Trophoblast cell (in vitro differentiated cells and primary cell): ENCODE measurements around the gene CRISPLD2.

ENCODE experiments used
- DNase-seq, 2 donors: peaks; one replicate each; pipeline ENCODE4 v3.0.0-alpha.2; 2016
- H2AFZ ChIP-seq: 2 replicates; pipeline ENCODE4 v1.6.1; 2013; ENCODE audit warnings: low read length, moderate library complexity, mild to moderate bottlenecking; ENCODE audit not compliant: insufficient read depth, poor library complexity
- H2AK5ac ChIP-seq: 2 replicates; pipeline ENCODE4 v1.6.1; 2013; ENCODE audit warnings: mild to moderate bottlenecking, low read length
- H2BK120ac ChIP-seq: 2 replicates; pipeline ENCODE4 v1.6.1; 2013; ENCODE audit warnings: low read length, mild to moderate bottlenecking, moderate library complexity; ENCODE audit not compliant: insufficient read depth, poor library complexity
- H2BK12ac ChIP-seq: 2 replicates; pipeline ENCODE4 v1.6.1; 2013; ENCODE audit warnings: mild to moderate bottlenecking, low read length, moderate library complexity
- H2BK5ac ChIP-seq: 2 replicates; pipeline ENCODE4 v1.6.1; 2013; ENCODE audit warnings: low read length, low read depth, moderate library complexity, mild to moderate bottlenecking; ENCODE audit not compliant: poor library complexity
- H3K14ac ChIP-seq: 2 replicates; pipeline ENCODE4 v1.6.1; 2013; ENCODE audit warnings: mild to moderate bottlenecking, low read length
- H3K18ac ChIP-seq: 2 replicates; pipeline ENCODE4 v1.6.1; 2013; ENCODE audit warnings: mild to moderate bottlenecking, low read length
- H3K23ac ChIP-seq: 2 replicates; pipeline ENCODE4 v1.6.1; 2013; ENCODE audit warnings: low read length
- H3K27ac ChIP-seq: 2 replicates; pipeline ENCODE4 v1.5.1; 2013; ENCODE audit warnings: low read depth, mild to moderate bottlenecking, inconsistent platforms, low read length, moderate library complexity
- H3K27me3 ChIP-seq: 2 replicates; pipeline ENCODE4 v1.6.1; 2013; ENCODE audit warnings: inconsistent platforms, mild to moderate bottlenecking, low read length, moderate library complexity; ENCODE audit not compliant: insufficient read depth
- H3K36me3 ChIP-seq, 2 experiments: 1 replicate in 1 of 2; 2 replicates in 1 of 2; pipeline ENCODE4 v1.6.1; 2013; ENCODE audit warnings: low read length in 2 of 2, mild to moderate bottlenecking in 2 of 2, moderate library complexity in 1 of 2; ENCODE audit not compliant: insufficient read depth in 2 of 2, control insufficient read depth in 1 of 2
- H3K4ac ChIP-seq: 2 replicates; pipeline ENCODE4 v1.6.1; 2013; ENCODE audit warnings: low read depth, mild to moderate bottlenecking, low read length, moderate library complexity
- H3K4me1 ChIP-seq, 2 experiments: 1 replicate in 1 of 2; 2 replicates in 1 of 2; pipeline ENCODE4 v1.6.1; 2013; ENCODE audit warnings: low read length in 2 of 2, mild to moderate bottlenecking in 2 of 2, moderate library complexity in 1 of 2; ENCODE audit not compliant: insufficient read depth in 2 of 2, control insufficient read depth in 1 of 2
- H3K4me2 ChIP-seq: 2 replicates; pipeline ENCODE4 v1.6.1; 2013; ENCODE audit warnings: inconsistent platforms, mild to moderate bottlenecking, low read length, moderate library complexity
- H3K4me3 ChIP-seq: 2 replicates; pipeline ENCODE4 v1.5.1; 2013; ENCODE audit warnings: mild to moderate bottlenecking, low read depth, low read length, inconsistent platforms
- H3K79me1 ChIP-seq: one replicate; pipeline ENCODE4 v1.6.1; 2013; ENCODE audit warnings: low read length
- H3K79me2 ChIP-seq: 2 replicates; pipeline ENCODE4 v1.6.1; 2013; ENCODE audit warnings: low read length, mild to moderate bottlenecking; ENCODE audit not compliant: control insufficient read depth, insufficient read depth, poor library complexity
- H3K9ac ChIP-seq: 2 replicates; pipeline ENCODE4 v1.6.1; 2013; ENCODE audit warnings: mild to moderate bottlenecking, low read length
- H3K9me3 ChIP-seq: 2 replicates; pipeline ENCODE4 v1.6.1; 2013; ENCODE audit warnings: low read depth, mild to moderate bottlenecking, control low read depth, inconsistent platforms, low read length; ENCODE audit not compliant: insufficient read depth
- H4K12ac ChIP-seq: 2 replicates; pipeline ENCODE4 v1.6.1; 2013; ENCODE audit warnings: low read depth, mild to moderate bottlenecking, low read length, moderate library complexity
- H4K8ac ChIP-seq: 2 replicates; pipeline ENCODE4 v1.6.1; 2013; ENCODE audit warnings: low read depth, mild to moderate bottlenecking, low read length, moderate library complexity
- H4K91ac ChIP-seq: one replicate; pipeline ENCODE4 v1.6.1; 2013; ENCODE audit warnings: low read depth, mild to moderate bottlenecking, low read length, moderate library complexity
- WGBS: extraction: QIAGEN DNeasy Blood & Tissue Kit; methylation state at CpG from one replicate; pipeline ENCODE4 v1.1.7; 2013; ENCODE audit warnings: missing lambda C conversion rate; ENCODE audit not compliant: insufficient read length, insufficient coverage; ENCODE audit errors: extremely low coverage; 5-methylcytosine and 5-hydroxymethylcytosine counted together

Gene CRISPLD2

GRCh38 chr16:84940670-84941551, 121.1 kb downstream of the CRISPLD2 start:
- Histone ChIP-seq H2BK120ac (peak overlapping the region; percentile 63), H3K36me3 (peaks cover 0 to 3% of the 10 kb centered on the region in 2 experiments), H3K79me2 (no peaks in the 10 kb centered on the region), H4K8ac (peak overlapping the region; percentile 13), H2AK5ac (peak overlapping the region; percentile 55), H3K4me3 (no peak overlapping the region), H3K27ac (peak overlapping the region; percentile 25), H3K4me2 (no peak overlapping the region), H3K27me3 (no peaks in the 10 kb centered on the region), H3K9me3 (no peaks in the 10 kb centered on the region), H3K14ac (peak overlapping the region; percentile 36), H2AFZ (no peak overlapping the region), H4K91ac (peak overlapping the region; percentile 82), H3K9ac (no peak overlapping the region), H4K12ac (no peak overlapping the region), H3K18ac (peak overlapping the region; percentile 24), H3K23ac (no peak overlapping the region), H3K4me1 (peaks cover 9 to 16% of the 10 kb centered on the region in 2 experiments), H3K4ac (peak overlapping the region; percentile 1), H2BK5ac (peak overlapping the region; percentile 42), H3K79me1 (peaks cover 31% of the 10 kb centered on the region), H2BK12ac (peak overlapping the region; percentile 82)
- no peak for DNase-seq
- no CpG with 5 or more reads among the region's 41 CpGs for WGBS

GRCh38 chr16:84941921-84942320, 122.1 kb downstream of the CRISPLD2 start:
- H3K4me1 ChIP-seq, result peaks cover 9 to 16% of the 10 kb centered on the region in 2 experiments
- no peaks in the 10 kb centered on the region for H3K9me3 ChIP-seq
- H3K18ac ChIP-seq, result no peak overlapping the region
- peak overlapping the region; percentile 21 for H3K4ac ChIP-seq
- peak overlapping the region; percentile 91 for H2BK5ac ChIP-seq
- H2AK5ac ChIP-seq, result no peak overlapping the region
- peaks cover 31% of the 10 kb centered on the region for H3K79me1 ChIP-seq
- H3K23ac ChIP-seq, result no peak overlapping the region
- peak overlapping the region; percentile 47 for H2BK12ac ChIP-seq
- WGBS, result no CpG with 5 or more reads among the region's 10 CpGs
- peak; percentile 65 to 76 for DNase-seq
- H3K27ac ChIP-seq, result peak overlapping the region; percentile 59
- peak overlapping the region; percentile 26 for H4K8ac ChIP-seq
- H2BK120ac ChIP-seq, result peak overlapping the region; percentile 63
- no peaks in the 10 kb centered on the region for H3K79me2 ChIP-seq
- H3K27me3 ChIP-seq, result no peaks in the 10 kb centered on the region
- no peak overlapping the region for H2AFZ ChIP-seq
- H4K91ac ChIP-seq, result peak overlapping the region; percentile 88
- H3K36me3 ChIP-seq, result peaks cover 0 to 3% of the 10 kb centered on the region in 2 experiments
- no peak overlapping the region for H3K4me2 ChIP-seq
- H4K12ac ChIP-seq, result no peak overlapping the region
- H3K4me3 ChIP-seq, result no peak overlapping the region
- H3K14ac ChIP-seq, result peak overlapping the region; percentile 30
- no peak overlapping the region for H3K9ac ChIP-seq

DNA sequence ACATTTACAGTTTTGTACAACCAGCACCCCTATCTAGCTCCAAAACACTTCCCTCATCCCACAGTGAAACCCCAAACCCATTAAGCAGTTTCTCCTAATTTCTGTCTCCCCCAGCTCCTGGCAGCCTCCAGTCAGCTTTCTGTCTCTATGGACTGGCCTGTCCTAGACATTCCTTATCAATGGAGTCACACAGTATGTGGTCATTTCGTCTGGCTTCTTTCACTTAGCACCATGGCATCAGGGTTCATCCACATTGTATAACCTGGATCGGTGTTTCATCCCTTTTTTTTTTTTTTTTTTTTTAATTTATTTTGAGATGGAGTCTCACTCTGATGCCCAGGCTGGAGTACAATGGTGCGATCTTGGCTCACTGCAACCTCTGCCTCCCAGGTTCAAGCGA, 123.0 kb downstream of the CRISPLD2 start:
- peak overlapping the region; percentile 34 for H3K4ac ChIP-seq
- no peaks in the 10 kb centered on the region for H3K27me3 ChIP-seq
- H2AFZ ChIP-seq, result no peak overlapping the region
- H3K79me2 ChIP-seq, result no peaks in the 10 kb centered on the region
- H3K4me1 ChIP-seq, result peaks cover 9 to 16% of the 10 kb centered on the region in 2 experiments
- peak overlapping the region; percentile 91 for H2AK5ac ChIP-seq
- WGBS, result no CpG with 5 or more reads among the region's 4 CpGs
- H4K12ac ChIP-seq, result peak overlapping the region; percentile 20
- DNase-seq, result peak; percentile 52 to 59
- H3K4me3 ChIP-seq, result no peak overlapping the region
- H4K91ac ChIP-seq, result peak overlapping the region; percentile 96
- peak overlapping the region; percentile 77 for H4K8ac ChIP-seq
- peaks cover 31% of the 10 kb centered on the region for H3K79me1 ChIP-seq
- peak overlapping the region; percentile 94 for H2BK120ac ChIP-seq
- no peak overlapping the region for H3K4me2 ChIP-seq
- peak overlapping the region; percentile 63 for H2BK5ac ChIP-seq
- peak overlapping the region; percentile 28 for H3K27ac ChIP-seq
- no peaks in the 10 kb centered on the region for H3K9me3 ChIP-seq
- peaks cover 0 to 3% of the 10 kb centered on the region in 2 experiments for H3K36me3 ChIP-seq
- no peak overlapping the region for H3K9ac ChIP-seq
- H3K23ac ChIP-seq, result no peak overlapping the region
- H3K14ac ChIP-seq, result peak overlapping the region; percentile 89
- H2BK12ac ChIP-seq, result peak overlapping the region; percentile 93
- peak overlapping the region; percentile 77 for H3K18ac ChIP-seq

GRCh38 chr16:84943620-84944019, 123.8 kb downstream of the CRISPLD2 start:
- Histone ChIP-seq H2AK5ac (peak overlapping the region; percentile 19), H3K9ac (no peak overlapping the region), H3K27ac (no peak overlapping the region), H3K4ac (peak overlapping the region; percentile 9), H3K23ac (no peak overlapping the region), H3K4me1 (peaks cover 13 to 19% of the 10 kb centered on the region in 2 experiments), H3K18ac (no peak overlapping the region), H2BK12ac (peak overlapping the region; percentile 23), H2AFZ (no peak overlapping the region), H3K14ac (no peak overlapping the region), H3K4me3 (no peak overlapping the region), H4K12ac (no peak overlapping the region), H3K4me2 (no peak overlapping the region), H2BK5ac (peak overlapping the region; percentile 35), H2BK120ac (peak overlapping the region; percentile 1), H4K91ac (peak overlapping the region; percentile 60), H3K79me2 (no peaks in the 10 kb centered on the region), H3K9me3 (no peaks in the 10 kb centered on the region), H3K79me1 (peaks cover 35% of the 10 kb centered on the region), H3K27me3 (no peaks in the 10 kb centered on the region), H3K36me3 (peaks cover 0 to 3% of the 10 kb centered on the region in 2 experiments), H4K8ac (no peak overlapping the region)
- no CpG with 5 or more reads among the region's 4 CpGs for WGBS
- DNase-seq, result no peak
